GM18526 (cell line): ENCODE results near the gene TTYH1.

Source experiments
- POLR2A ChIP-seq: IDR thresholded peaks from 3 replicates; pipeline ENCODE4 v1.6.1; 2011; ENCODE audit not compliant: insufficient read length; ENCODE audit errors: extremely low read depth

Gene TTYH1

DNA sequence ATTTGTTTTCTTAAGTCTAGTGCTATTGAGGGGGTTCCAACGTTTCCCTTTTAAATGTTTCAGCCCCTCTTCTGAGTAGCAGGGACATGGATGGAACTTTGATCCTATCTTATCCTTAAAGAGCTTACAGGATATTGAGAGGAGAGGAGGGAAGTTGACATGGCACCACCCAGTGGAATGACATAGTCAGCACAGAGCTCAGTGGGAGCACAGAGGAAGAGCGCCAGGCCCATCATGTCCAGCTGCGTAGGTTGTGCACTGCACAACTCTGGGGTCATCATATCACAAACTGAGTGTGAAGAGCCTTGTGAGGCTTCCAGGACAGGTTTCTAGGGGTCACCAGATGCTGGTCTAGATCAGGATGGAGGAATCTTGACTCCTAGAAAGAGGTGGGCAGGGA is 62.4 kb downstream of the TTYH1 start:
- TF ChIP-seq POLR2A, result no peak

DNA sequence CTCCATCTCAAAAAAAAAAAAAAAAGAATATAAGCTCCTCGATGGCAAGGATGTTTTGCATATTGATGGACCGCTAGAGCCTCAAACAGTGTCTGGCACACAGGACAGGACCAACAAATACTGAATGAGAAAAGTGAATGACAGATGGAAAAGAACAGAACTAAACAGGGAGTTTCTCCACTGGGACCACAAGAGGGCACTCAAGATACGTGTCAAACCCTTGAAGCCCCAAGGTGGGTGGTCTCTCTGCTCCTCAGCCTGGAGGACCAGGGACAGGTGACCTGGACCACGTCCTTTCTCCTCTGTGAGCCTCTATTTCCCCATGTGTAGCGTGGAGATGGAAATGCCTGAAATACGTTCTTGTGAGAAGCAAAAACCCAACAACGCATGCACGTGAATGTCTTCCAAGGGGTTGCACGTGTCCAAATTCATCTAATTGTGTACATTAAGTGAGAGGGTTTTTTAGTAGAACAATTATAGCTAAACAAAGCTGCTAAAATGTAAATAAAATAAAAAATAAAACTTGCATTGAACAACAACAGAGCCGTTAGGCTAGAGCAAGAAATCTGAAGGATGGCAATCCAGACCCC is 63.5 kb downstream of the TTYH1 start:
- TF ChIP-seq POLR2A, result no peak

DNA sequence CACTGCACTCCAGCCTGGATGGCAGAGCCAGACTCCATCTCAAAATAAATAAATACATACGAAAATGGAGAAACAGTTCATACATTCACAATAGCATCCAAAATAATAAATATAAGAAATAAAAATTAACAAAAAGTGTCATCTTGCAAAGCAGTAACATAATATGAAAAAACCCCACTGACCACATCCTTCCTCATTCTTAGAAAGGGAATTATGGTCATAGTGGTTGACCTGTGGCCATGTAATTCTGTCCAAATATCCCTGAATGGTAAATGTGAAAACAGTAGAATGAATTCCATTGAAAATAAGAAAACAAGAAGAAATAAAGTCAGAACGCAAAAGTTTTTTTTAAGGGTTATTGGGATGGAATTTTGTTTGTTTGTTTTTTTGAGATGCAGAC is 64.8 kb downstream of the TTYH1 start:
- TF ChIP-seq POLR2A, result no peak

DNA sequence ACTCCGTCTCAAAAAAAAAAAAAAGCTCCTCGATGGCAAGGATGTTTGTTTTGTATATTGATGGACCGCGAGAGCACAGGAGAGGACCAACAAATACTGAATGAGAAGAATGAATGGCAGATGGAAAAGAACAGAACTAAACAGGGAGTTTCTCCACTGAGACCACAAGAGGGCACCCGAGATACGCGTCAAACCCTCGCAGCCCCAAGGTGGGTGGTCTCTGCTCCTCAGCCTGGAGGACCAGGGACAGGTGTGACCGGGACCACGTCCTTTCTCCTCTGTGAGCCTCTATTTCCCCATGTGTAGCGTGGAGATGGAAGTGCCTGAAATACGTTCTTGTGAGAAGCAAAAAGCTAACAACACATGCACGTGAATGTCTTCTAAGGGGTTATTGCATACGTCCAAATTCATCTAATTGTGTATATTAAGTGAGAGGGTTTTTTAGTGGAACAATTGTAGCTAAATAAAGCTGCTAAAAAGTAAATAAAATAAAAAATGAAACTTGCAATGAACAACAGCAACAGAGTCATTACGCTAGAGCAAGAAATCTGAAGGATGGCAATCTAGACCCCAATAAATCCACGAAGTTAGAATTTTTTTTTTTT is 66.2 kb downstream of the TTYH1 start:
- TF ChIP-seq POLR2A, result no peak

DNA sequence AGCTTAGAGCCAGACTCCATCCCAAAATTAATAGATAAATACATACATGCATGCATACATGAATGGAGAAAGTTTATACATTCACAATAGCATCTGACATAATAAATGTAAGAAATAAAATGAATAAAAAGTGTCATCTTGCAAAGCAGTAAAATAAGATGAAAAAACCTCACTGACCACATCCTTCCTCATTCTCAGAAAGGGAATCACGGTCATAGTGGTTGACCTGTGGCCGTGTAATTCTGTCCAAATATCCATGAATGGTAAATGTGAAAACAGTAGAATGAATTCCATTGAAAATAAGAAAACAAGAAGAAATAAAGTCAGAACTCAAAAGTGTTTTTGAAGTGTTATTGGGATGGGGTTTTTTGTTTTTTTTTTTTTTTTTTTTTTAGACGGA is 67.6 kb downstream of the TTYH1 start:
- TF ChIP-seq POLR2A, result no peak

DNA sequence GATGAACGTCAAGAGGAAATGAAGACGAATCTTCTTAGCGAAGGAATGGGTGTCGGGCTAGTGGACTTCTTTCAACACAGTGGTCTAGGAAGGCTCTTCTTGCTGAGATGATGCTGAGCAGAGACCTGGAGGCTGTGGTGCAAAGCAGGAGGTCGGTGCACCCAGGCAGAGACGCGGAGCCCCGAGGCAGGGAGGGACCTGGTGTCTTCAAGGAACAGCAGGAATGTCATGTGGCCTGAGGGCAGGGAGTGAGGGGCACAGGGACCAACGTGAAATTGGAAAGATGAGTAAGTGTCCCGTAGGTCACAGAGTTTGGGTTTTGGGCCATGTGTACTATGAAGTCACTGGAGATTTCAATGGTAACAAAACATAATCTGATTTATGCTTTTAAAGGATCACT is 69.2 kb downstream of the TTYH1 start:
- no peak for TF ChIP-seq POLR2A

DNA sequence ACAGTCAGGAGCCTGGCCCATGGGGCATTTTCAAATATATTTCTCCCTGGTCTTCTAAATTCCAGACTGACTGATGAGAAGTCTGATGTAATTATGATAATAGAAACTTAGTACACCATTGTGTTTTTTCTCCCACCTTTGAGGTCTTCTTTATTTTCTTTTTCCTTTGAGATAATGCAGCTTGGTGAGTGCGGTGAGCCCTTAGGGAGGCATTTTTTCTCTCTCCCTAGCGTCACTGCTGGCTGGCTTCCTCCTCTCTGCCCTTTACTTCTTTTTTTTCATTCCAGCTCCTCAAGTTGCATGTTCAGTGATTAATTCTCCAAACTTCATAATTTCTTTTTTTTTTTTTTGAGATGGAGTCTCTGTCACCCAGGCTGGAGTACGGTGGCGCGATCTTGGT is 70.6 kb downstream of the TTYH1 start:
- no peak for TF ChIP-seq POLR2A
